HG03066 (cell line): ENCODE measurements around the gene RECQL5.

Experiments
- ATAC-seq: cut with Tn5 transposase; IDR thresholded peaks from one replicate; pipeline ENCODE4 v1.9.1; 2021; ENCODE audit warnings: low read depth; ENCODE audit not compliant: unreplicated experiment

The RECQL5 gene

GRCh38 chr17:75621489-75621888 is 45.5 kb downstream of the RECQL5 start:
- ATAC-seq, result no peak

DNA sequence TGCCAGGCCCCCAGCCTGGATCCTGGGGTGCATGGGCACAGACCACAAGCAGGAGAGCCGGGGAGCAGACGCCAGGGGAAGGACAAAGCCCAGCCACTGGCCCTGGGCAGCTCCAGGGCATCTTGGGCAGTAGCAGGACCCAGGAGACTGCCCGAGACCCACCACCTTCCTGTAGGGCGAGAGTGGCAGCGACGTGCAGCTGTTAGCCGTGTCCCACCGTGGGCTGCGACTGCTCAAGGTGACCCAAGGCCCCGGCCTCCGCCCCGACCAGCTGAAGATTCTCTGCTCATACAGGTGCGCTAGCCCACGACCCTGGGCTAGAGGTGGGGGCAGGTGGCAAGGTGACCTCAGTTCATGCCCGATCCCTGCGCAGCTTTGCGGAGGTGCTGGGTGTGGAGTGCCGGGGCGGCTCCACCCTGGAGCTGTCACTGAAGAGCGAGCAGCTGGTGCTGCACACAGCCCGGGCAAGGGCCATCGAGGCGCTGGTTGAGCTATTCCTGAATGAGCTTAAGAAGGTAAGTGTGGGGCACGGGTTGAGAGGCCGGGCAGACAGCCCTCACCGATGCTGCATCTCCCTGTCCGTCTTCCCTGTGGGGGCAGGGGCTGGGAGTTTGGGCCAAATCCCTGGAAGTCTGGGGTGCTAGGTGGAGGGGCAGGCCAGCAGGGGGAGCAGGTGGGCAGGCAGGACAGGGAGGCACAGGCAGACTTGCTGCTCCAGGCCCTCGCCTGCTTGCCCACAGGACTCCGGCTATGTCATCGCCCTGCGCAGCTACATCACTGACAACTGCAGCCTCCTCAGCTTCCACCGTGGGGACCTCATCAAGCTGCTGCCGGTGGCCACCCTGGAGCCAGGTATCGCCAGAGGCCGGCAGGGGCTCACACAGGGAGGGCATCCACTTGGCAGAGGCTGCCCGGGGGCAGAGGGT is 47.2 kb downstream of the RECQL5 start:
- no peak for ATAC-seq

DNA sequence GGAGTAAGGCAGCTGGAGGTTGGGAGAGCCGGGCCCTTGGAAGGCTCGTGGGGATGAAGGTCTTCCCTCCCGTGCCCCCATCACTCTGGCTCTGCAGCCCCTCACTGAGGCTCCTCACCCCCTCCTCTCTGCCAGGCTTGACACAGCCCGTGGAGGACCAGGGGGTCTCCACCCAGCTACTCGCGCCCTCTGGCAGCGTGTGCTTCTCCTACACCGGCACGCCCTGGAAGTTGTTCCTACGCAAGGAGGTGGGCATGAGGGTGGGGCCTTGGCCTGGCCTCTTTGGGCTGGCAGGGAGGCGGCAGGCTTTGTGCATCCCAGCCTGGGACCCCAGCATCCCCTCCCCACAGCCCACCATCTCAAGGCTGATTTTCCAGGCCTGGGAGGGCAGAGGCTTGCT is 49.3 kb downstream of the RECQL5 start:
- ATAC-seq, result no peak

DNA sequence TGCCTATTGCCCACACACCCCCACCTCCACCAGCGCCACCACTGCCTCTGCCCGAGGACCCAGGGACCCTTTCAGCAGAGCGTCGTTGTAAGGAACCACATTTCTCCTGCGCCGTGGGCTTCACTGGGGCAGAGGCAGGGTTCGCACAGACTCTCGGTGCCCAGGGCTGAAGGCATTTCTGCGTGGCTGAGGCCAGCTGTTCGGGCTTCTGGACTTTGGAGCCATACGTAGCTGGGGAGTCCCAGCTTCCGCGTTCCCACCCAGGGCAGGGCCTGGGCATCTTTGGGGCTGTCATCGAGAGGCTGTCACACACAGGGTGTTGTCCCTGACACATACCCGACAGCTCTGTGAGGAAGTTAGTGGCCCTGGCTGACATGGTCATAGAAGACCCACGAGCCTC is 49.7 kb downstream of the RECQL5 start:
- ATAC-seq, result no peak

DNA sequence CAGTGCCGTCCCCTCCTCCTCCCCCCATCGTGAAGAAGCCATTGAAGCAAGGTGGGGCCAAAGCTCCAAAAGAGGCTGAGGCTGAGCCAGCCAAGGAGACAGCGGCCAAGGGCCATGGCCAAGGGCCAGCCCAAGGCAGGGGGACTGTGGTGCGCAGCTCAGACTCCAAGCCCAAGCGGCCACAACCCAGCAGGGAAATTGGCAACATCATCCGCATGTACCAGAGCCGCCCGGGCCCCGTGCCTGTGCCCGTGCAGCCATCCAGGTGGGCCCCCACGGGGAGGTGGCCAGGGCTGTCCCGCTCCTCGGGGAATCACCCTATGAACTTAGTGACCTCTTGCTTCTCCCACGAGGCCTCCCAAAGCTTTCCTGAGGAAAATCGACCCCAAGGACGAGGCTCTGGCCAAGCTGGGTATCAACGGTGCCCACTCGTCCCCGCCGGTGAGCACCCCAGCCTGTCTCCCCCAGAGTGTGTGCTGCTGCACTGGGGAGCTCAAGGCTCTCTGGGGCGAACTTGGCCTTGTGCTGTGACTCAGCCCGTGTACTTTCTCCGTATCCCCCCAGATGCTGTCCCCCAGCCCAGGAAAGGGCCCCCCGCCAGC is 50.3 kb downstream of the RECQL5 start:
- ATAC-seq, result no peak

DNA sequence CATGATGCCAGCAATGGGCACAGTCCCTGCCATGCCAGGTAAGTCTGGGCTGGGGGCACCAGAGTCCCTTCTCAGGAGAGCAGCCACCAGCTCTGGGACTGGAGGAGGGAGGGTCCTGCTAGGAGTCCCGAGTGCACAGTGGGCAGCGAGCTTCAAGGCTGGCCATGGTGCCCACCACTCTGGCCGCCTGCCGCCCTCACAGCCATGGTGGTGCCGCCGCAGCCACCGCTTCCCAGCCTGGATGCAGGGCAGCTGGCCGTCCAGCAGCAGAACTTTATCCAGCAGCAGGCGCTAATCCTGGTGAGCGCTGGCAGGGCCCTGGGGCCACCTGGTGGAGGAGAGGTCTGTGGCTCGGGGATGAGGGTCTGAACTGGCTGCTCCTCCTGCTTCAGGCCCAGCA is 51.7 kb downstream of the RECQL5 start:
- ATAC-seq, result no peak

DNA sequence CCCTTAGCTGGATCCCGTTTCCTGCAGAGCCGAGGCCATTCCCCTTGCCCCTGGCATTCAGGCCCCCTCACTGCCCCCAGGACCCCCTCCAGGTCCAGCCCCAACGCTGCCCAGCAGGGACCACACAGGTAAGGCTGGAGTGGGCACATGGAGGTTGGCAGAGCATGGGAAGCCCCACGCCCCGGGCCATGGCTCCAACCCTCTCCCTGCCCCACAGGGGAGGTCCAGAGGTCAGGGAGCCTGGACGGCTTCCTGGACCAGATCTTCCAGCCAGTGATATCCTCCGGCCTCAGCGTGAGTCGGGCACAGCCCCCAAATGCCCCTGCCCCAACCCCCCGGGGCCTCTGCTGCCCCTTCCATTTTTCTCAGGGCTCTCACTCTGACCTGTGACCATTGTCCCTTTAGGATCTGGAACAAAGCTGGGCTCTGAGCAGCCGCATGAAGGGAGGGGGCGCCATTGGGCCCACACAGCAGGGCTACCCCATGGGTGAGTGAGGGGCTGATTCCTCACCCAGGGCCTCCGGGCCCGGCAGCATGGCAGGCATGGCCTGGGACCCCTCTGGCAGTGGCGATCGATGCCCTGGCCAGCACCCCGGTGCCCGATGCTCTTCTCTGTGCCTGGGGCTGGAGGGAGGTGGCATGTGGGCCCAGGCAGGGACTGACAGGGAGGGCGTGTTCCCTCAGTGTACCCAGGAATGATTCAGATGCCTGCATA is 52.2 kb downstream of the RECQL5 start:
- no peak for ATAC-seq

- no peak for ATAC-seq
These were observed 52.9 kb downstream of the RECQL5 start for GRCh38 chr17:75614006-75614405.

- ATAC-seq, result no peak
These were observed 53.9 kb downstream of the RECQL5 start for GRCh38 chr17:75612906-75613626.

DNA sequence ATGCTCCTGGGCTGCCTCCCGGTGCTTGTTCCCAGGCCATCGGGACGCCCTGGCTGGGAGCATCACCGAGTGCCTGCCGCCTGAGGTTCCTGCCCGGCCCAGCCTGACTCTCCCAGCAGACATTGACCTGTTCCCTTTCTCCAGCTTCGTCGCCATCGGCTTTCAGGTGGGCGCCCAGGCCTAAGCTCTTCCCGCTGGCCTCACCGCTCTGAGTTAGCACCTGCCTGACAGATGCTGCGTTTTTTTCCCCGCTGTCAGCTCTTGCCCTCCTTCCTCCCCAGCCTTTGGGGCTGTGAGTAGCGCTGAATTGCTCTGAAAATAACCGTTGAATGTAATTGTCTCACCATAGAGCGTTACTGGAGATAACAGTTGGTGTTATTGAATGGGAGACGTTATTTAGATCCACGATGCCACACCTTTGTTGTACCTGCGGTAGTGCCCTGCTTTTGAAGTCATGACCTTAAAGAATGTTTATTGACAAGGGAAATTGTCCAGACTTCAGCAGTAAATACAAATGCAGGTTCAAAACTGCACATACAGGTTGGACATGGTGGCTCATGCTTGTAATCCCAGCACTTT is 55.0 kb downstream of the RECQL5 start:
- no peak for ATAC-seq

DNA sequence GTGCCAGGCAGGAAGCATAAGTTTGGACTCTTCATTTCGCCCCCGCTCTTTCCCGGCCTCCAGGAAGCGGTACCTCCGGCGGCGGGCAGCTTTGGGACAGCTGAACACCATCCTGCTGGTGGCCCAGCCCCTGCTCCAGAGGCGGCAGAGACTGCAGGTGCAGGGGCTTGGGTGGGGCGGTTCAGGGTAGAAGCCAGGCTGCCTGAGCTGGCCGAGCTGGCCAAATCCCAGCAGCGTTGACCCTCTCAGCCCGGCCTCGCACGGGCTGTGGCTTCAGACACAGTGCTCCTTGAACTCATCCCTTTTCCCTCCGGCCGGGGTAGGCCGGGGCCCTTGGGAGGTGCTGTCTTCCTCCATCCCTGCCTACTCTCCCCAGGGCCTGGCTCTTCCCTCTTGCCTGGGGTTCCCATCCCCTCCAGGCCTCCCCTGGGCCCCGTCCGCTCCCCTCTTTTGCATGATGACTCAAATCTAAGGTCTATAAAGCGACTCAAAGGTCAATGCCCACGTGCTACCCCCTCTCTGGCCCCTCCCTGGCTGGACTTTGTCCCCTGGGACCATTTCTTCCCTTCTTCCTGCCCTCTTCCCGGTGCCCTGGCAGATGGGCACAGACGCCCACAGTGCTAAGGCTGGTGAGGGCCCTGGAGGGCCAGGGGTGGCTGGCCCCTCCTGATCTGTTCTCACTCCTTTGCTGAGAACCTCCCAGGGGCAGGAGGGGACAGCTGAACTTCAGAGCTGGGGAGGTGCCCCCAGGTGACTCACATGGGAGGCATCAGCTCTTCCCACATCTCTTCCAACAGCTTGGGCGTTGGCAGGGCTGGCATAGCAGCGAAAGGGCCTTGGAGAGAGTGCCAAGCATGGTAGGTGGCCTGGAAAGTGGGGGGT is 56.6 kb downstream of the RECQL5 start:
- ATAC-seq, result no peak

GRCh38 chr17:75607086-75607485 is 59.9 kb downstream of the RECQL5 start:
- ATAC-seq, result no peak

DNA sequence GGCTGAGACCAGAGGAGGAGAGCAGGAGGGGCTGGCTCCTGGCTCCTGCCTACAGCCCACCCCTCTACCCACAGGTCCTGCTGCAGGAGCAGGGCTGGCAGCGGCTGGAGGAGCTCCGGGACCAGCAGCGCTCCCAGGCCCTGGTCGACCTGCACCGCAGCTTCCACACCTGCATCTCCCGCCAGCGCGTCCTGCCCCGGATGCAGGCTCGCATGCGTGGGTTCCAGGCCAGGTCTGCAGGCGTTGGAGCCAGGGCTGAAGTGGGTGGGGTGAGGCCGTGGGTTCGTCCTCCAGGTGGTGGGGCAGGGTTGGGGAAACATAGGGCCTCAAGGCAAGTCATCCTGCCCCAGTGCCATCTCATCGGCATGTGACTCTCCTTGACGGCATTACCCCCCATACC is 61.2 kb downstream of the RECQL5 start:
- no peak for ATAC-seq

DNA sequence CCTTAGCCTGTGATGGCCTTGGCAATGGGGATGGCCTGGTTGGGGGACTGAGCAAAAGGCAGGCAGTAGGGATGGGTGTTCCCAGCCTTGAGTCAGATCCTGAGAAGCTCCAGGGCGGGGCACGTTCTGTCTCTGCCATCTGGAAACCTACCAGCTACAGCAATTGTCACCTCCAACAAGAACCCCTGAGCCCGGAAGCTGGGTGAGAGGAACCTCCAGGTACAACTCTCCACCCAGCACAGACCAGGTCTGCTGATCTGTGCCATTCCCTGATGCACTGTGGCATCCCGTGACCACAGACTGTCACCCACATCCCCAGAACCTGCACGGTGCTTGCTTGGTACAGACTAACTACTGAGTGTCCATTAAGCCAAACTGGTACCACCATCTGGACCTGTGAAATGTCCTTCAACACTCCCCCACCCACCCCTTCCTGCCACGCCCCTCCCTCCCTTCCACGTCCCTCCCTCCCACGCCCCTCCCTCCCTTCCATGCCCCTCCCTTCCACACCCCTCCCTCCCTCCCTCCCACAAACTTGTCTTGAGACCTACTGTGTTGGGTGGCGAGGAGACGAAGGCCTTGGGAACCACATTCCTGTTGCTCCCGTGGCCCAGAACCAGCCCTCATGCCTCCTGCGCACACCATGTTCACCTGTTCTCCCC is 62.8 kb downstream of the RECQL5 start:
- ATAC-seq, result no peak

DNA sequence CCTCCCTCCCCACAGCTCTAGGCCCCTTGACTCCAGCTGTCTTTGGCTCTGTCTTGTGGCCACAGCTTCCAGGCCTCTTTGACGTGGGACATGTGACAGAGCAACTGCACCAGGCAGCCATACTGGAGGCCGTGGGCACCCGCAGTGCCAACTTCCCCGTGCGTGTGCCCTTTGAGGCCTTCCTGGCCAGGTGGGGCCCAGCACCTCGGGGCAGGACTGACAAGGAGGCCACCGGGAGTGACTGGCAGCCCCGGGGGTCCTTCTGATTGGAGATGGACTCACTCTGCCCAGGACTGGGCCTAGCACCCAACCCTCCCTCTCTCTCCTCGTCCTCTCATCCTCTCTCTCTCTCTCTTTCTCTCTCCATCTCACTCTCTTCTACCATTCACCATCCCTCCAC is 63.8 kb downstream of the RECQL5 start:
- no peak for ATAC-seq

DNA sequence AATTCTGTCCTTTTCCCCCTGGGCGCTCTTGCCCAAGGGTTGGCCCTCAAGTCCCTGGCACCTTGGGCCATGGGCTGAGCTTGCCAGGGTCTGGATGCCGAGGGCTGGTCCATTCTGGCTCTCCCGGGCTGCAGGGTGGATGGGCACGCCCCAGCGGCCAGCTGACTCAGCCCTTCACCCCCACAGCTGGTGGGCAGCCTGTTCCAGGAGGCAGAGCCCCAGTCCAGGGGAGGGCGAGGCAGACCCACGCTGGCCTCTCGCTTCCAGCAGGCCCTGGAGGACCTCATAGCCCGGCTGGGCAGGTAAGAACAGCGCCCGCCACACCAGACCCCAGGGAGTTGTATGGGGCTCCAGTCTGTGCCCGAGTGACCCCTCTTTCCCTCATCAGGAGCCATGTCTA is 64.3 kb downstream of the RECQL5 start:
- no peak for ATAC-seq

- no peak for ATAC-seq
These were observed 65.6 kb downstream of the RECQL5 start for GRCh38 chr17:75601057-75601987.
